Measurements from ENCODE around the gene NFIX. TPM values are rescaled to one million over a fixed set of nuclear protein-coding genes. Genes with fewer than 3 reads are reported as not detected.

Gene NFIX
- total and polyA plus RNA-seq, 9 of the 15 experiments (the other 6 are each of a cell fraction or from before 2014, with no cell fraction given), result 0.28 to 26.8 (median 5.4) TPM

GRCh38 chr19:13117176-13117771 is 122.0 kb downstream of the NFIX start (continued):
- TF ChIP-seq NR2C2 (CRISPR knock-in tag; IDR thresholded peaks at IDR 0.05), result no peak
- 0 out of 2 replicates have a peak, but pooled peaks have one; percentile 5 for TF ChIP-seq NR2C2 (tag; IDR thresholded peaks at IDR 0.05)
- TF ChIP-seq ZBTB40 (IDR thresholded peaks at IDR 0.05), result peak; percentile 53; the same call in 1 of the 2 replicates
- TF ChIP-seq ZBTB40 (CRISPR knock-in tag; IDR thresholded peaks at IDR 0.05), result no peak
- TF ChIP-seq ELF4 (CRISPR knock-in tag; IDR thresholded peaks at IDR 0.05), result no peak
- peak; percentile 31; the same call in 1 of the 2 replicates for TF ChIP-seq SMARCE1 (IDR thresholded peaks at IDR 0.05)
- no peak for TF ChIP-seq TAF15 (IDR thresholded peaks at IDR 0.05; ENCODE audit: low read depth, low read length)
- 0 out of 2 replicates have a peak, but pooled peaks have one; percentile 2 for TF ChIP-seq HMGXB4 (CRISPR knock-in tag; IDR thresholded peaks at IDR 0.05)
- peak; percentile 7 for TF ChIP-seq TAF1 (IDR thresholded peaks at IDR 0.05; ENCODE audit: control insufficient read depth, extremely low read depth, insufficient read depth, low read length, severe bottlenecking)
- TF ChIP-seq TAL1 (IDR thresholded peaks at IDR 0.05), result 0 out of 2 replicates have a peak, but pooled peaks have one; percentile 2
- TF ChIP-seq ZKSCAN8 (CRISPR knock-in tag; IDR thresholded peaks at IDR 0.05), result peak; percentile 70; the same call in 1 of the 2 replicates
- peak; percentile 89; the same call in 1 of the 2 replicates for TF ChIP-seq LARP7 (IDR thresholded peaks at IDR 0.05)
- 0 out of 2 replicates have a peak, but pooled peaks have one; percentile 40 for TF ChIP-seq ZNF589 (CRISPR knock-in tag; IDR thresholded peaks at IDR 0.05; ENCODE audit: low read depth)
- TF ChIP-seq PTBP1 (IDR thresholded peaks at IDR 0.05; ENCODE audit: low read depth, low read length), result no peak
